ENCODE results near the gene TMEM126A. TPM values are rescaled to one million over a fixed set of nuclear protein-coding genes. Genes with fewer than 3 reads are reported as not detected.
"Not testable (repeated sequence)": the region's sequence is repeated elsewhere in the genome, so short reads cannot be mapped to it uniquely, and the experiment has no call there.

TMEM126A gene
- polyA plus RNA-seq, 1 donor from 2014 or later = 59.1 TPM

- no peak overlapping the region for H3K27ac Mint-ChIP-seq
- H3K36me3 Mint-ChIP-seq = peaks cover 19% of the 10 kb centered on the region
- H3K4me3 Mint-ChIP-seq = no peak overlapping the region
- H3K9me3 Mint-ChIP-seq = no peaks in the 10 kb centered on the region
- peaks cover 0 to 3% (median 0%) of the 10 kb centered on the region in 3 donors for H3K4me1 Mint-ChIP-seq
- H3K27me3 Mint-ChIP-seq = no peaks in the 10 kb centered on the region
Measured at GRCh38 chr11:85634747-85635146, 13.0 kb upstream of the TMEM126A start.

- Mint-ChIP-seq H3K4me3 (peak overlapping the region in 1 of 4 donors; percentile 60), H3K4me1 (peaks cover 6 to 9% (median 6%) of the 10 kb centered on the region in 3 donors), H3K27ac (no peak overlapping the region), H3K27me3 (peaks cover 5% of the 10 kb centered on the region), H3K36me3 (peaks cover 7% of the 10 kb centered on the region), H3K9me3 (no peaks in the 10 kb centered on the region)
Measured at GRCh38 chr11:85643191-85643614, 4.6 kb upstream of the TMEM126A start.

GRCh38 chr11:85647078-85647477 is 689 bp upstream of the TMEM126A start:
- peaks cover 5% of the 10 kb centered on the region for H3K27me3 Mint-ChIP-seq
- H3K27ac Mint-ChIP-seq = peak overlapping the region; percentile 84 to 98 (median 98)
- H3K36me3 Mint-ChIP-seq = peaks cover 1% of the 10 kb centered on the region
- H3K4me1 Mint-ChIP-seq = peaks cover 9 to 15% (median 14%) of the 10 kb centered on the region in 3 donors
- H3K9me3 Mint-ChIP-seq = no peaks in the 10 kb centered on the region
- H3K4me3 Mint-ChIP-seq = peak overlapping the region; percentile 92 to 99 (median 95)

GRCh38 chr11:85651118-85651517 is 3.4 kb downstream of the TMEM126A start:
- H3K9me3 Mint-ChIP-seq = no peaks in the 10 kb centered on the region
- H3K27ac Mint-ChIP-seq = peak overlapping the region in 1 of 3 donors; percentile 56
- peaks cover 1% of the 10 kb centered on the region for H3K36me3 Mint-ChIP-seq
- no peaks in the 10 kb centered on the region for H3K27me3 Mint-ChIP-seq
- H3K4me3 Mint-ChIP-seq = no peak overlapping the region
- peaks cover 15 to 26% (median 21%) of the 10 kb centered on the region in 3 donors for H3K4me1 Mint-ChIP-seq

- Mint-ChIP-seq H3K4me1 (peaks cover 10 to 27% (median 14%) of the 10 kb centered on the region in 3 donors), H3K27ac (no peak overlapping the region), H3K4me3 (peak overlapping the region in 1 of 4 donors; percentile 19), H3K9me3 (no peaks in the 10 kb centered on the region), H3K36me3 (peaks cover under 1% of the 10 kb centered on the region), H3K27me3 (no peaks in the 10 kb centered on the region)
Measured at GRCh38 chr11:85652786-85653447, 5.2 kb downstream of the TMEM126A start.

- H3K27me3 Mint-ChIP-seq, H3K4me3 Mint-ChIP-seq, H3K27ac Mint-ChIP-seq, H3K9me3 Mint-ChIP-seq, H3K36me3 Mint-ChIP-seq: not testable (repeated sequence)
- peaks cover 9 to 26% (median 18%) of the 10 kb centered on the region in 3 donors for H3K4me1 Mint-ChIP-seq
Measured at GRCh38 chr11:85654343-85654742, 6.6 kb downstream of the TMEM126A start.

- no peaks in the 10 kb centered on the region for H3K36me3 Mint-ChIP-seq
- H3K27ac Mint-ChIP-seq = no peak overlapping the region
- peaks cover 16 to 33% (median 32%) of the 10 kb centered on the region in 3 donors for H3K4me1 Mint-ChIP-seq
- no peaks in the 10 kb centered on the region for H3K27me3 Mint-ChIP-seq
- no peaks in the 10 kb centered on the region for H3K9me3 Mint-ChIP-seq
- H3K4me3 Mint-ChIP-seq = no peak overlapping the region
Measured at GRCh38 chr11:85656777-85657176, 9.0 kb downstream of the TMEM126A start.

- Mint-ChIP-seq H3K4me3 (no peak overlapping the region), H3K27ac (no peak overlapping the region), H3K4me1 (peaks cover 20 to 37% (median 36%) of the 10 kb centered on the region in 3 donors)
Measured at GRCh38 chr11:85658180-85658579, 10.4 kb downstream of the TMEM126A start.

GRCh38 chr11:85661972-85662664 is 14.4 kb downstream of the TMEM126A start:
- H3K27ac Mint-ChIP-seq = peak overlapping the region in 1 of 3 donors; percentile 12
- H3K27me3 Mint-ChIP-seq = no peaks in the 10 kb centered on the region
- peaks cover 25 to 42% (median 39%) of the 10 kb centered on the region in 3 donors for H3K4me1 Mint-ChIP-seq
- H3K9me3 Mint-ChIP-seq = no peaks in the 10 kb centered on the region
- peaks cover 2% of the 10 kb centered on the region for H3K36me3 Mint-ChIP-seq
- H3K4me3 Mint-ChIP-seq = peak overlapping the region in 2 of 4 donors; percentile 28 to 73

More at GRCh38 chr11:85658180-85658579, 10.4 kb downstream of the TMEM126A start:
- Mint-ChIP-seq H3K36me3 (no peaks in the 10 kb centered on the region), H3K9me3 (no peaks in the 10 kb centered on the region), H3K27me3 (no peaks in the 10 kb centered on the region)

GRCh38 chr11:85663080-85663752 is 15.4 kb downstream of the TMEM126A start:
- Mint-ChIP-seq H3K4me3 (peak overlapping the region; percentile 93 to 100 (median 99)), H3K36me3 (peaks cover 2% of the 10 kb centered on the region), H3K4me1 (peaks cover 25 to 42% (median 38%) of the 10 kb centered on the region in 3 donors), H3K27ac (peak overlapping the region; percentile 96 to 99 (median 98)), H3K27me3 (no peaks in the 10 kb centered on the region), H3K9me3 (no peaks in the 10 kb centered on the region)

GRCh38 chr11:85663753-85664614 is 16.2 kb downstream of the TMEM126A start:
- Mint-ChIP-seq H3K27ac (peak overlapping the region; percentile 96 to 99 (median 98)), H3K36me3 (peaks cover 2% of the 10 kb centered on the region), H3K4me3 (peak overlapping the region; percentile 93 to 100 (median 99)), H3K27me3 (no peaks in the 10 kb centered on the region), H3K9me3 (no peaks in the 10 kb centered on the region), H3K4me1 (peaks cover 25 to 39% (median 36%) of the 10 kb centered on the region in 3 donors)

GRCh38 chr11:85664615-85665481 is 17.1 kb downstream of the TMEM126A start, which contains the start of gene CREBZF:
CREBZF (minus strand) TSS chr11:85665129; CDS start chr11:85664875, 254 bp downstream.
- Mint-ChIP-seq H3K36me3 (peaks cover 2% of the 10 kb centered on the region), H3K9me3 (no peaks in the 10 kb centered on the region), H3K27me3 (no peaks in the 10 kb centered on the region), H3K4me1 (peaks cover 25 to 32% (median 31%) of the 10 kb centered on the region in 3 donors), H3K27ac (peak within 1 kb of the TSS; percentile 96 to 99 (median 98)), H3K4me3 (peak within 1 kb of the TSS; percentile 93 to 100 (median 99))

- H3K27ac Mint-ChIP-seq = peak overlapping the region in 2 of 3 donors; percentile 98 to 99
- no peaks in the 10 kb centered on the region for H3K9me3 Mint-ChIP-seq
- no peaks in the 10 kb centered on the region for H3K27me3 Mint-ChIP-seq
- H3K4me1 Mint-ChIP-seq = peaks cover 23 to 30% (median 24%) of the 10 kb centered on the region in 3 donors
- H3K36me3 Mint-ChIP-seq = peaks cover 2% of the 10 kb centered on the region
- H3K4me3 Mint-ChIP-seq = peak overlapping the region in 3 of 4 donors; percentile 32 to 100 (median 99)
Measured at GRCh38 chr11:85665733-85666132, 18.0 kb downstream of the TMEM126A start.
